Coronary artery (tissue), 2 donors: Measurements from ENCODE around the gene MAD1L1.
A peak's percentile ranks its signal among the peaks of the same experiment; 100 is the strongest.

Experiments used
- DNase-seq: peaks from one replicate; pipeline ENCODE4 v3.0.0-alpha.2; 2017; ENCODE audit warnings: low spot score
- H3K27ac ChIP-seq, 2 donors: fragments of 200-600 bp; sonication (generic); one replicate each; pipeline ENCODE4 v1.5.1; 2016 to 2019
- H3K4me3 ChIP-seq: fragments of 200-600 bp; sonication (generic); 2 replicates; pipeline ENCODE4 v1.5.1; 2016; ENCODE audit warnings: mild to moderate bottlenecking, moderate library complexity
- TF ChIP-seq, protein P1 (sequence below): fragments of 200-600 bp; sonication (generic); IDR thresholded peaks from one replicate; pipeline ENCODE4 v1.5.1; 2019; ENCODE audit warnings: antibody characterized with exemption

The MAD1L1 gene

DNA sequence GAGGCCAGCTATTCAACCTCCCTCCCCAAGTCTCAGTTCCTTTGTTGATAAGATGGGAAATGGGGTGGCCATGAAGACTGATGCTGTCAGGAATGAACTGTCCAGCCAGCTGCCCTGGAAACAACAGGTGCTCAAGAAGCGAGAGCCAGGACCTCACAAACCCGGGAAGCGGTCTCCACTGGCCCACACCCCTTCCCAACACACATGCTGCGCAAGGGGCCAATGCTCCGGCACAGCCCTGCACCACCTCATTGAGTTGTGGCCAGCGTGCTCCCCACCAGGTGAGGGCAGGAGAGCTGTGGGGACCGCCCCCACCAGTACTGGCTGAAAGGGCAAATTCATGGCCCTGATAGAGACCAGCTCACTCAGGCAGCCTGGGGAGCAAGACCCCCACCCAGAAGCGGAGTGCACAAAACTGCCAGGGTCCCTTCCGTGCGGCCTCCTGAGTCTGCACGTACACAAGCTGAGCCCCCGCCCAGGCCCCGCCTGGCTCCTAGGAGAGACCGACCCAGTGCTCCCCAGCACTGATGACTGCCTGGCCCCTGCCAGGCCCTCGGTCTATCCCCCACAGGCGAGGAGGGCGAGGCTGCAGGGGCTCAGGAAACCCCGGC lies 216.6 kb downstream of the MAD1L1 start:
- DNase-seq: peak; percentile 68
- H3K27ac ChIP-seq: no peak overlapping the region
- no peak overlapping the region for H3K4me3 ChIP-seq
- TF ChIP-seq, protein P1, sequence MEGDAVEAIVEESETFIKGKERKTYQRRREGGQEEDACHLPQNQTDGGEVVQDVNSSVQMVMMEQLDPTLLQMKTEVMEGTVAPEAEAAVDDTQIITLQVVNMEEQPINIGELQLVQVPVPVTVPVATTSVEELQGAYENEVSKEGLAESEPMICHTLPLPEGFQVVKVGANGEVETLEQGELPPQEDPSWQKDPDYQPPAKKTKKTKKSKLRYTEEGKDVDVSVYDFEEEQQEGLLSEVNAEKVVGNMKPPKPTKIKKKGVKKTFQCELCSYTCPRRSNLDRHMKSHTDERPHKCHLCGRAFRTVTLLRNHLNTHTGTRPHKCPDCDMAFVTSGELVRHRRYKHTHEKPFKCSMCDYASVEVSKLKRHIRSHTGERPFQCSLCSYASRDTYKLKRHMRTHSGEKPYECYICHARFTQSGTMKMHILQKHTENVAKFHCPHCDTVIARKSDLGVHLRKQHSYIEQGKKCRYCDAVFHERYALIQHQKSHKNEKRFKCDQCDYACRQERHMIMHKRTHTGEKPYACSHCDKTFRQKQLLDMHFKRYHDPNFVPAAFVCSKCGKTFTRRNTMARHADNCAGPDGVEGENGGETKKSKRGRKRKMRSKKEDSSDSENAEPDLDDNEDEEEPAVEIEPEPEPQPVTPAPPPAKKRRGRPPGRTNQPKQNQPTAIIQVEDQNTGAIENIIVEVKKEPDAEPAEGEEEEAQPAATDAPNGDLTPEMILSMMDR: no peak

DNA sequence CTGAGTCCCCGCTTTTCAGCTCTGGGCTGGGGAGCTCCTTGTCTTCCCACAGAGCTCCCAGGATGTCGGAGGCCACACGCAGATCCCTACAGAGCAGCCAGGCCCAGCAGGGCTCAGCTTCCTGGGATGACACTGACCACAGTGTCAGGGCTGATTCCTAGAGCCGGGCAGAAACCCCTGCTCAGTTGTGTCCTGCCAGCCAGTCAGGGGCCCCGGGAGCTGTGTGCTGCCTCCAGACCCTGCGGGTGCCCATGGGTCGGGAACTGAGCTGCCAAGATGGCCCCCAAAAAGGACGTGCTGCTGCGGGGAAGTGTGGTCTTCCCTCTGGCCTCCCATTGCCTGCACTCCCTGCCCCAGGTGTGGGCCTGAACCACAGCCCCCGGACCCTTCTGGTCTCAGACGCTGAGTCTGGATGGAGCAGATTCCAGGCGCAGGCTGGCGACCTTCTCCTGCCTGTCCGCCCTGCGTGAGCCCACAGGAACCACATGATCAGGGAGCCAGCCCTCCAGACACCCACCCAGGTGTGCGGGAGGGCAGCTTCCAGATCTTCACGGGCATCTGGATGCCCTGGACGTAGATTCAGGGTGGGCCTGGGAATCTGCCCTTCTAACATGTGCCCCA lies 217.4 kb downstream of the MAD1L1 start:
- DNase-seq: peak; percentile 58
- H3K27ac ChIP-seq: no peak overlapping the region
- no peak overlapping the region for H3K4me3 ChIP-seq
- TF ChIP-seq, protein P1: no peak

DNA sequence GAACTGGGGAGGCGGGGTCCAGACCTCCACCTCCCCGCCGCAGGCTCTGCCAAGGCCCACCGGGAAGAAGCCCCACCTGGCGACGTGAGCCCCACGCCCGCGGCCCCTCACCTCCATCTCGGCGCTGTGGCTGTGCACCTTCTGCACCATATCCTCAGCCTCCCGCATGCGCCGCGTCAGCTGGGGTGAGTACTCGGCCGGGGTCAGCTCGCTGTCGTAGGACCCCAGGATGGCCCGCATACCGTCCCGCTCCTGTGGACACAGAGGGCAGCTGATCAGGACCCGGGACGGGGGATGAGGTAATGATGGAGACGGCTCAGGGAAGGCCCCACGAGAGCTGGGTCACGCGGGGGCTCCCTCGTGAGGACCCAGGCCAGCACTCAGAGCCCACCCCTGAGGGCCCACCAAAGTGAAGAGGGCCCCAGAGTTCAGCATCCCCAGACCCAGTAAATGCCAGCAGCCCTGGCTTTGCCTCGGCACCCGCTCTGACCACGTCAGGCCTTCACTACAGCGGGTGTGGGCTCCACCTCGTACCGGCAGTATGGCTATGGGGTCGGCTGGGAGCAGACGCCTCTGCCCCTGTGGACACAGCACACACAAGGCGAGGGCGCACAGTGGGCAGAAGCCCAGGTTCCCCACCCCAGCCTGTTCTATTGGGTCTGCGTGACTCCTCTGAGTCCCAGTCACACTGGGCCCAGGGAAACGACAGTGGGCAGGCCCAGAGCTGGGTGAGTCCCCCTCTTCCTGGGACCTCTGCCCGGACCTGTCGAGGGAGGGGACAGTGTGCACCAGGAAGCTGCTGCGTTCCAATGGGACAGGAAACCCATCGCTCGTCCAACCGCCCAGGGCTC lies 218.1 kb downstream of the MAD1L1 start:
- no peak overlapping the region for H3K4me3 ChIP-seq
- DNase-seq: peak; percentile 47
- TF ChIP-seq, protein P1: no peak
- H3K27ac ChIP-seq: no peak overlapping the region

DNA sequence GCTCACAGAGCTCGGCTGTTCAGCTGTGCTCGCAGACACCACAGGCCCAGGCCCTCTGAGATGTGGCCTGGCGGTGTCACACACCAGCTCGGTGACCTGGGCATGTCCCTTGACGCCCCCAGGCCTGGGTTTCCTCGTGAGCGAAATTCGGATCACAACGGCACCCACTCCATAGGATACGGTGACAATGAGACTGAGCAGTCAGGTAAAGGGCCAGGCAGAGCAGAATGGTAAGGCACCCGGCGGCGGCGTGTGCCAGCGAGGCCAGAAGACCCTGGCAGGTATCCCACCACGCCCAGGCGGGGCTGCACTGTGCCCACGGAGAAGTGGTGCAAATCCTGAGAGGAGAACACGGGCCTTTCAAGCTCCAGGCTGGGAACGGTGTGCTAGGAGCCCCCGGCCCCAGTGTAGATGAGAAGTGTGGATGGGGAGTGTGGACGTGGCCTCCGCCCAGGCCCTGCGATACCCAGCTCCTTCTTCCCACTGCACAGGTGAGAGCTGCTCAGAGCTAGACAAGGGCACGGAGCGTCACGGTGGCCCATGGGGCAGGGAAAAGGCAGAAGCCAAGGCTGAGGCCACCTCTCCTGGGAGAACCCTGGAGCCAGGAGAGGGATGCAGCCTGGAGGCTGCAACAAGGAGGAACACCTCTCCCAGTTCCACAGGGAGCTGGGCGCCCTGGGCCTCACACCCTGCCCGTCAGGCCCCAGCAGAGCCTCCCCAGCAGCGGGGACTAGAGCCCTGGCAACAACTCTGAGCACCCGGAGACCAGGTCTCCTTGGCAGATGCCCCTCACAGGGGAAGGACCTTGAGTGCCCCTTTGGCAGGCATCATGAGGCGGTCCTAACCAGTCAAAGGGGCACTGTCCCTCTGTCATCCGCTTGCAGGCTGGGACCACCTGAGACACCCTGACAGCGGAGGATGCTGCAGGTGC lies 219.1 kb downstream of the MAD1L1 start:
- no peak overlapping the region for H3K4me3 ChIP-seq
- TF ChIP-seq, protein P1: no peak
- H3K27ac ChIP-seq: no peak overlapping the region
- peak; percentile 67 for DNase-seq

DNA sequence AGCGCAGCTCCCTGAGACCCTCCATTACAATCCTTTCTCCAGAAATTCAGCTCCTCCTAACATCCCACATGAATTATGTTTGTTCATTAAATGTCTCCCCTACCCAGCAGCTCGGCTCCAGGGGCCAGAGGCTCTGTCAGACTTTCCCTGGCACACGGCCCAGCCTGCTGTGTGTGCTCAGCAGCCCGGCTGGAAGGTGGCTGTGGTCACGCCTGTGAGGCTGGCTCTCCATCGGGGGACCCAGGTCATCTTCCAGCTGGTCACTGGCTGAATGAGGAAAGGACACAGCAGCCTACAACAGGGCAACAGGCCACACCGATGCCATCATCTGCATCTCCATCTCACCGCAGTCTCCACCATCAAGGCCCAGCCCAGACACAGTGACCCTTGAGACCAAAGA lies 219.8 kb downstream of the MAD1L1 start:
- H3K4me3 ChIP-seq: no peak overlapping the region
- DNase-seq: peak; percentile 60
- H3K27ac ChIP-seq: no peak overlapping the region
- TF ChIP-seq, protein P1: no peak

DNA sequence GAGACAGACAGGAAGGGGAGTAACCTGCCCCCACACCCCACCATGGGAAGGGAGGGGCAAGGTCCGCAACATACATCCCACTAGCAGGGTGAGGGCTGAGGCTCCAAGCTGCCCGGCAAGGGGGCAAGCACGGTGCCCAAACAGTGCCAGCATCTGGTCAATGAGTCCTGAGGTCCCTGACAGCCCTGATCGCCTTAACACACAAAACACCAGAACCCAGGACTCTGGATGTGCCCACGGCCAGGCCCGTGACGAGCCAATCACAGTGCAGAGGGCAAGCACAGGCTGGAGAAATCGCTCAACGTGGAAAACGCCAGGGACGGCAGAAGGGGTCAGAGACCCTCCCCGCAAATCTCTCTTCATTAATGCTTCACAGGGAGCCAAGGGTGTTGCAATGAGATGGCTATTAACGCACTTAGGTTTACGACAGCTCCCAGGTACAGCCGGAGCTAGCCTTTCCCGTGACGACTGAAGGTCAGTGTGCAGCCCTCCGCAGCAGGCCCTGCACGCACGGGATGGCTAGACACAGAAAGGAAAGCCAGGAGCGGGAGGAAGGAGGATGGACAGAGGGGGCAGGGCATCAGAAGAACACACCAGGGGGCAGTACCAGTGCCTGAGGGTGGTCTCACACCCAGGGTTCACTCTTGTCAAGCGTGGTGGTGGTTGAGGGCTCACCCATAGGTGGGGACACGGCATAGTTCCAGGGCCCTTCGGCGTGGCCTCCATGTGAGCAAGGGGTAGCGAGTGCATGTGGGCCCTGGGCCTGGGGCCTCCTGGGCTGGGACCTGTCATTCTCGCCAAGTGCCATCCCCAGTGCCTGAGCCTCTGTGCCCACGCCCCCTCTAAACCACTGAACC lies 220.5 kb downstream of the MAD1L1 start:
- TF ChIP-seq, protein P1: no peak
- peak; percentile 70 for DNase-seq
- Histone ChIP-seq H3K27ac (no peak overlapping the region), H3K4me3 (no peak overlapping the region)
